ENCODE data around the gene FSTL4.

The FSTL4 gene

DNA sequence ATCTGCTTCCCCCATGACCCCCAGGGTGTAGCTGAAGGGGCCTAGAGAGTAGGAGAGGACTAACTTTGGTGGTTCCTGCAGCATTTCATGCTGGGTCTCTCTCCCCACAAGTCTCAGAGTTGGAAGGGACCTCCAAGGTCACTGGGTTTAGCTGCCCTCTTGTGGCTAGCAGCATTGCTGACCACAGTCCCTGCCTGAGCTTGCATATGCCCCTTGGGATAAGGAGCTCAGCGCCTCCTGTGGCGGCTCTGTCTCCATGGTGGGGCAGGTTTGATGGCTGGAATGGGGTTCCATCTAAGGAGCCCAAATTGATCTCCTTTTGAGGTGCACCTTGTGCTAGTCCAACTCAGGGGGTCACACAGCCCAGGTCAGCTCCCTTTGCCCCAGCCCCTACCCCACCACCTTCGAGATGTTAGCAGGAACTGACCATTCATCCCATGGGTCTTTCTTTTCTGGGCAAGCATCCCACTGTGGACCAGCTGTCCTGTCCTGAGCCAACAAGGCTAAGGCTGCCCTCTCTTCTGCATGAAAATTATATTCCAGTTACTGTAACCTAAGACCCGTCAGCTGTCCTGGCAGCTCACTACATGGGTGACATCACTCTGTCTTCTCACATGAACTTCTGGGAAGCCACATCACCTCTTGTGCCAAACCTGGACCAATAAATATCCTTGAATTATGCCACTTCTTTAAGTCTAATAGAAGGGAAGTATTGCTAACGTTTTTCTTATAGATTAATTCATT is 364.3 kb downstream of the FSTL4 start:
- ATAC-seq = peak; percentile 89
- TF ChIP-seq GLIS3 (CRISPR knock-in tag; IDR thresholded peaks at IDR 0.05) (no peak), ZNF565 (CRISPR knock-in tag; conservative IDR thresholded peaks at IDR 0.05; ENCODE audit: low read depth) (no peak), ZNF70 (CRISPR knock-in tag; IDR thresholded peaks at IDR 0.05) (no peak), TCF4 (CRISPR knock-in tag; IDR thresholded peaks at IDR 0.05; ENCODE audit: borderline replicate concordance) (no peak), ZNF8 (CRISPR knock-in tag; IDR thresholded peaks at IDR 0.05) (no peak), ZFP3 (CRISPR knock-in tag; IDR thresholded peaks at IDR 0.05) (no peak), CSDC2 (CRISPR knock-in tag; IDR thresholded peaks at IDR 0.05) (no peak), ESRRG (CRISPR knock-in tag; IDR thresholded peaks at IDR 0.05) (no peak), PPARA (CRISPR knock-in tag; IDR thresholded peaks at IDR 0.05; ENCODE audit: borderline replicate concordance) (no peak), SNAI2 (CRISPR knock-in tag; IDR thresholded peaks at IDR 0.05) (no peak), ZC3H10 (CRISPR knock-in tag; IDR thresholded peaks at IDR 0.05) (no peak), ARNTL (CRISPR knock-in tag; IDR thresholded peaks at IDR 0.05; ENCODE audit: borderline replicate concordance, low read depth) (no peak), TOX (CRISPR knock-in tag; IDR thresholded peaks at IDR 0.05; ENCODE audit: borderline replicate concordance) (no peak), ZFP30 (CRISPR knock-in tag; IDR thresholded peaks at IDR 0.05) (no peak), ISL1 (CRISPR knock-in tag; IDR thresholded peaks at IDR 0.05) (no peak)
- TF ChIP-seq, protein P1, sequence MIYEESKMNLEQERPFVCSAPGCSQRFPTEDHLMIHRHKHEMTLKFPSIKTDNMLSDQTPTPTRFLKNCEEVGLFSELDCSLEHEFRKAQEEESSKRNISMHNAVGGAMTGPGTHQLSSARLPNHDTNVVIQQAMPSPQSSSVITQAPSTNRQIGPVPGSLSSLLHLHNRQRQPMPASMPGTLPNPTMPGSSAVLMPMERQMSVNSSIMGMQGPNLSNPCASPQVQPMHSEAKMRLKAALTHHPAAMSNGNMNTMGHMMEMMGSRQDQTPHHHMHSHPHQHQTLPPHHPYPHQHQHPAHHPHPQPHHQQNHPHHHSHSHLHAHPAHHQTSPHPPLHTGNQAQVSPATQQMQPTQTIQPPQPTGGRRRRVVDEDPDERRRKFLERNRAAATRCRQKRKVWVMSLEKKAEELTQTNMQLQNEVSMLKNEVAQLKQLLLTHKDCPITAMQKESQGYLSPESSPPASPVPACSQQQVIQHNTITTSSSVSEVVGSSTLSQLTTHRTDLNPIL (CRISPR knock-in tag; IDR thresholded peaks at IDR 0.05; ENCODE audit: low read depth) = no peak
- TF ChIP-seq, protein P2, sequence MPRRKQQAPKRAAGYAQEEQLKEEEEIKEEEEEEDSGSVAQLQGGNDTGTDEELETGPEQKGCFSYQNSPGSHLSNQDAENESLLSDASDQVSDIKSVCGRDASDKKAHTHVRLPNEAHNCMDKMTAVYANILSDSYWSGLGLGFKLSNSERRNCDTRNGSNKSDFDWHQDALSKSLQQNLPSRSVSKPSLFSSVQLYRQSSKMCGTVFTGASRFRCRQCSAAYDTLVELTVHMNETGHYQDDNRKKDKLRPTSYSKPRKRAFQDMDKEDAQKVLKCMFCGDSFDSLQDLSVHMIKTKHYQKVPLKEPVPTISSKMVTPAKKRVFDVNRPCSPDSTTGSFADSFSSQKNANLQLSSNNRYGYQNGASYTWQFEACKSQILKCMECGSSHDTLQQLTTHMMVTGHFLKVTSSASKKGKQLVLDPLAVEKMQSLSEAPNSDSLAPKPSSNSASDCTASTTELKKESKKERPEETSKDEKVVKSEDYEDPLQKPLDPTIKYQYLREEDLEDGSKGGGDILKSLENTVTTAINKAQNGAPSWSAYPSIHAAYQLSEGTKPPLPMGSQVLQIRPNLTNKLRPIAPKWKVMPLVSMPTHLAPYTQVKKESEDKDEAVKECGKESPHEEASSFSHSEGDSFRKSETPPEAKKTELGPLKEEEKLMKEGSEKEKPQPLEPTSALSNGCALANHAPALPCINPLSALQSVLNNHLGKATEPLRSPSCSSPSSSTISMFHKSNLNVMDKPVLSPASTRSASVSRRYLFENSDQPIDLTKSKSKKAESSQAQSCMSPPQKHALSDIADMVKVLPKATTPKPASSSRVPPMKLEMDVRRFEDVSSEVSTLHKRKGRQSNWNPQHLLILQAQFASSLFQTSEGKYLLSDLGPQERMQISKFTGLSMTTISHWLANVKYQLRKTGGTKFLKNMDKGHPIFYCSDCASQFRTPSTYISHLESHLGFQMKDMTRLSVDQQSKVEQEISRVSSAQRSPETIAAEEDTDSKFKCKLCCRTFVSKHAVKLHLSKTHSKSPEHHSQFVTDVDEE (CRISPR knock-in tag; IDR thresholded peaks at IDR 0.05) = no peak

DNA sequence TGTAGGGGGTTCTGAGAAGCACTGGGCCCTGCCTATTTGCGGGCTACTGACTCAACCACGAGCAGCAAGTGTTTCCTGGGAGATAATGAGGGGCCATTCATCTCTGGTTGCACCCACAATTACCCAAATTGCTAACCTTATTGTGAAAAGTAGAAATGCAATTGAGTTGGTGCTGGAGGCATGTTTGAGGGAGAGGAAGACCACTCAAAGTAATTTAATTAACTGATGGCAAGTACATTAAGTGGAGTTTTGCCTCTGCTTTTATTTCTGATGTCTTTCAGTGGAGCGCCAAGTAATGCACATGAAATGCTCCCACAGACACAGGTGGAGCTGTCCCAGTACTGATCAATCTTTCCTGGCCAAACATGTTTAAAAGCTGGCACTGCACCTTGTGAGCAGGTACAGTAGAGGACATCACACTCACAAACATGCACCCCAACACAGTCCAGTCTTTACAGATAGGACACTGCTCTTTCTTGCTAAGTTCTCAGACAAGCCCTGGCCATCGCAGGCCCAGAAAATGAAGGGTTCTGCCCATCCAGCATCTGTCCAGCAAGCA is 365.1 kb downstream of the FSTL4 start:
- ATAC-seq = no peak
- TF ChIP-seq RARB (CRISPR knock-in tag; IDR thresholded peaks at IDR 0.05) (no peak), CSDC2 (CRISPR knock-in tag; IDR thresholded peaks at IDR 0.05) (no peak), TOX (CRISPR knock-in tag; IDR thresholded peaks at IDR 0.05; ENCODE audit: borderline replicate concordance) (no peak), ESRRG (CRISPR knock-in tag; IDR thresholded peaks at IDR 0.05) (no peak), ZNF565 (CRISPR knock-in tag; conservative IDR thresholded peaks at IDR 0.05; ENCODE audit: low read depth) (no peak), ZFP30 (CRISPR knock-in tag; IDR thresholded peaks at IDR 0.05) (no peak), ZNF70 (CRISPR knock-in tag; IDR thresholded peaks at IDR 0.05) (no peak), GLIS3 (CRISPR knock-in tag; IDR thresholded peaks at IDR 0.05) (no peak), SNAI2 (CRISPR knock-in tag; IDR thresholded peaks at IDR 0.05) (no peak), TCF4 (CRISPR knock-in tag; IDR thresholded peaks at IDR 0.05; ENCODE audit: borderline replicate concordance) (no peak)
- TF ChIP-seq, protein P3, sequence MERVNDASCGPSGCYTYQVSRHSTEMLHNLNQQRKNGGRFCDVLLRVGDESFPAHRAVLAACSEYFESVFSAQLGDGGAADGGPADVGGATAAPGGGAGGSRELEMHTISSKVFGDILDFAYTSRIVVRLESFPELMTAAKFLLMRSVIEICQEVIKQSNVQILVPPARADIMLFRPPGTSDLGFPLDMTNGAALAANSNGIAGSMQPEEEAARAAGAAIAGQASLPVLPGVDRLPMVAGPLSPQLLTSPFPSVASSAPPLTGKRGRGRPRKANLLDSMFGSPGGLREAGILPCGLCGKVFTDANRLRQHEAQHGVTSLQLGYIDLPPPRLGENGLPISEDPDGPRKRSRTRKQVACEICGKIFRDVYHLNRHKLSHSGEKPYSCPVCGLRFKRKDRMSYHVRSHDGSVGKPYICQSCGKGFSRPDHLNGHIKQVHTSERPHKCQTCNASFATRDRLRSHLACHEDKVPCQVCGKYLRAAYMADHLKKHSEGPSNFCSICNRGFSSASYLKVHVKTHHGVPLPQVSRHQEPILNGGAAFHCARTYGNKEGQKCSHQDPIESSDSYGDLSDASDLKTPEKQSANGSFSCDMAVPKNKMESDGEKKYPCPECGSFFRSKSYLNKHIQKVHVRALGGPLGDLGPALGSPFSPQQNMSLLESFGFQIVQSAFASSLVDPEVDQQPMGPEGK (CRISPR knock-in tag; IDR thresholded peaks at IDR 0.05; ENCODE audit: borderline replicate concordance) = no peak
- TF ChIP-seq, protein P4, sequence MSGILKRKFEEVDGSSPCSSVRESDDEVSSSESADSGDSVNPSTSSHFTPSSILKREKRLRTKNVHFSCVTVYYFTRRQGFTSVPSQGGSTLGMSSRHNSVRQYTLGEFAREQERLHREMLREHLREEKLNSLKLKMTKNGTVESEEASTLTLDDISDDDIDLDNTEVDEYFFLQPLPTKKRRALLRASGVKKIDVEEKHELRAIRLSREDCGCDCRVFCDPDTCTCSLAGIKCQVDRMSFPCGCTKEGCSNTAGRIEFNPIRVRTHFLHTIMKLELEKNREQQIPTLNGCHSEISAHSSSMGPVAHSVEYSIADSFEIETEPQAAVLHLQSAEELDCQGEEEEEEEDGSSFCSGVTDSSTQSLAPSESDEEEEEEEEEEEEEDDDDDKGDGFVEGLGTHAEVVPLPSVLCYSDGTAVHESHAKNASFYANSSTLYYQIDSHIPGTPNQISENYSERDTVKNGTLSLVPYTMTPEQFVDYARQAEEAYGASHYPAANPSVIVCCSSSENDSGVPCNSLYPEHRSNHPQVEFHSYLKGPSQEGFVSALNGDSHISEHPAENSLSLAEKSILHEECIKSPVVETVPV (CRISPR knock-in tag; IDR thresholded peaks at IDR 0.05) = no peak

DNA sequence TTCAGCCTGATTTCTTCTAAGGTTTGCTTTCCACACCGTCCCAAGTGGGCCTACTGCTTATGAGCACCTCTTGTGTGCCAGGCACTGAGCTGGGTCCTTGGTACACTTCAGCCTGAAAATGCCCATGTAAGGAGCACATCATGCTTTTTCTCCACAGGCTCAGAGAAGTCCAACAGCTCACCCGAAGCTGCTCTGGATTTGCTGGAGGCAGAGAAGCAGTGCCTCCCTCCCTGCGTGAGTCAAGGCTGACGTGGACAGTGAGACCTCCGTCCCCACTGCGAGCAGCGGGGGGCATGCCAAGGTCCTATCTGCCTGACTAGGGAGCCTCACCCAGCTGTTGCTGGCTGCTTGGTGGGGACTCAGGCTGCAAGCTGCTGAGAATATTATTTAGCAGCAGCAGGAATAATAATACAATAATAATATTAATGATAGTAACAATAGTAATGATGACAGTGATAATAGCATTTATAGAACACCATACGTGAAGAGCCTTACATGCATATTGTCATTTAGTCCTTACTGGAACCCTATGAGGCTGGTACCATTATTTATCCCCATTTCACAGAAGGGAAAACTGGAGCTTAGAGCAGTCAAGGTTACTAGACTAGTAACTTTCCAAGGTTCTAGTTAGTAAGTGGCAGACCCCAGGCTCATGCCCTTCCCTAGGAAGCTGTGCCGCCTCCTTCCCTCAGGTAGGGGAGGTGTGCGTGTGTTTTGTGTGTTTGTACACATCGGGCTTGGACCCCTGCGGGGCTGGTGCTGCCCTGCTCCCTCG is 365.8 kb downstream of the FSTL4 start:
- ATAC-seq = no peak
- no peak for TF ChIP-seq ISL1 (CRISPR knock-in tag; IDR thresholded peaks at IDR 0.05)
- TF ChIP-seq ZFP30 (CRISPR knock-in tag; IDR thresholded peaks at IDR 0.05) = no peak
- TF ChIP-seq PPARA (CRISPR knock-in tag; IDR thresholded peaks at IDR 0.05; ENCODE audit: borderline replicate concordance) = no peak
- TF ChIP-seq RARB (CRISPR knock-in tag; IDR thresholded peaks at IDR 0.05) = no peak
- TF ChIP-seq TOX (CRISPR knock-in tag; IDR thresholded peaks at IDR 0.05; ENCODE audit: borderline replicate concordance) = no peak
- no peak for TF ChIP-seq TCF4 (CRISPR knock-in tag; IDR thresholded peaks at IDR 0.05; ENCODE audit: borderline replicate concordance)
- no peak for TF ChIP-seq GLIS3 (CRISPR knock-in tag; IDR thresholded peaks at IDR 0.05)
- no peak for TF ChIP-seq ZNF70 (CRISPR knock-in tag; IDR thresholded peaks at IDR 0.05)
- TF ChIP-seq, protein P2 (CRISPR knock-in tag; IDR thresholded peaks at IDR 0.05) = no peak
- TF ChIP-seq ARNTL (CRISPR knock-in tag; IDR thresholded peaks at IDR 0.05; ENCODE audit: borderline replicate concordance, low read depth) = no peak
- TF ChIP-seq BACH2 (CRISPR knock-in tag; IDR thresholded peaks at IDR 0.05; ENCODE audit: borderline replicate concordance) = no peak
- TF ChIP-seq, protein P3 (CRISPR knock-in tag; IDR thresholded peaks at IDR 0.05; ENCODE audit: borderline replicate concordance) = no peak
